GM12891 (cell line): Measurements from ENCODE around the gene EHMT1.

Experiments
- DNase-seq: peaks from one replicate; pipeline ENCODE4 v3.0.0; 2011; ENCODE audit warnings: low spot score; ENCODE audit not compliant: insufficient read length
- FAIRE-seq: peaks from 2 replicates; lab custom pipeline; 2011; peaks lifted over from hg19 to GRCh38; lab: Jason Lieb, UNC
- PAX5 ChIP-seq: IDR thresholded peaks from 2 replicates; pipeline ENCODE4 v1.6.1; 2011; ENCODE audit warnings: low read length, moderate library complexity, mild to moderate bottlenecking; ENCODE audit not compliant: insufficient read depth, severe bottlenecking
- POLR2A ChIP-seq: IDR thresholded peaks from 2 replicates; pipeline ENCODE4 v1.6.1; 2011; ENCODE audit warnings: low read depth, low read length, control low read depth
- POLR2AphosphoS5 ChIP-seq: IDR thresholded peaks from 2 replicates; pipeline ENCODE4 v1.6.1; 2011; ENCODE audit warnings: low read depth, low read length, control low read depth
- POU2F2 ChIP-seq: IDR thresholded peaks from 2 replicates; pipeline ENCODE4 v1.6.1; 2011; ENCODE audit warnings: low read depth, mild to moderate bottlenecking, control low read depth, low read length, moderate library complexity
- SPI1 ChIP-seq: IDR thresholded peaks from 2 replicates; pipeline ENCODE4 v1.6.1; 2011; ENCODE audit warnings: low read depth, low read length, control low read depth
- TAF1 ChIP-seq: IDR thresholded peaks from 2 replicates; pipeline ENCODE4 v1.6.1; 2011; ENCODE audit warnings: low read depth, low read length, control low read depth

EHMT1 gene

DNA sequence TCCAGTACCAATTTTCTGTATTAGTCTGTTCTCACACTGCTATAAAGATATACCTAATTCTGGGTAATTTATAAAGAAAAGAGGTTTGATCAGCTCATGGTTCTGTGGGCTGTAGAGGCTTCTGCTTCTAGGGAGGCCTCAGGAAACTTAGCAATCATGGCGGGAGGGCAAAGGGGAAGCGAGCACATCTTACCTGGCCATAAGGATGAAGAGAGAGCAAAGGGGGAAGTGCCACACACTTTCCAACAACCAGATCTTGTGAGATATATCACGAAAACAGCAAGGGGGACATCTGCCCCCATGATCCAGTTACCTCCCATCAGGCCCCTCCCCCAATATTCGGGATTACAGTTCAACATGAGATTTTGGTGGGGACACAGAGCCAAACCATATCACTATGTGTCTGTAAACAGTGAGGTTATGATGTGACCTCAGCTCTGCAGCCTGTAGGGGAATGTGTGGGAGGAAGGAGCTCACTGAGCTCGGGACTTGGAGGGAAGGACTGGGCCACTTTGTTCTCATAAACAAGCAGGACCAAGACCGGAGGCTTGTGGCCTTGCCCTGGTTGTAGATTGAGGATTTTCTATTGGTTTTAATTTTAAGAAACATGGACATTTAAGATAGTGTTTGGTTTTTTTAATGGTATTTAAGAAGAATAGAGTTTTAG, 85.2 kb downstream of the EHMT1 start:
- TF ChIP-seq SPI1 = peak; percentile 66
- TF ChIP-seq POLR2A = no peak
- FAIRE-seq = peak; percentile 78
- no peak for DNase-seq

DNA sequence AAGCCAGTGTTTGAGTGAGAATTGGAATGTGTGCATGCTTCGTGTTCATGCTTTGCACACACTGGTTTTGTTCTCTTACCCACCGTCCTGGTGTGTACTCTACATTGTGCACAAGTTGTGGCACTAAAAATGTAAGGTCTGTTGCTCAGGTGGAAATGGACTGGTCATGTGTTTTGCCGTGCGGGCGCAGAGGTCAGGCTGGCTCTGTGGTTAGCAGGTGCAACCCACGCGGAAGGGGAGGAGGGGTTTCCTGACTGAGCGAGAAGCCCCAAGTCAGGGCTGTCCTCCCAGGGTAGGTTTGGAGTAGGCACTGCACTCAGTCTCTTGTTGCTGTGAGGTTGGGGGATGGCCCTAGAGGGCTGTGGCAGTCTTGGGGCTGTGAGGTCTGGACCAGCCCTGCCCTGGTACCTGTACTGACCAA, 86.6 kb downstream of the EHMT1 start:
- FAIRE-seq = peak; percentile 94
- DNase-seq = peak; percentile 75

DNA sequence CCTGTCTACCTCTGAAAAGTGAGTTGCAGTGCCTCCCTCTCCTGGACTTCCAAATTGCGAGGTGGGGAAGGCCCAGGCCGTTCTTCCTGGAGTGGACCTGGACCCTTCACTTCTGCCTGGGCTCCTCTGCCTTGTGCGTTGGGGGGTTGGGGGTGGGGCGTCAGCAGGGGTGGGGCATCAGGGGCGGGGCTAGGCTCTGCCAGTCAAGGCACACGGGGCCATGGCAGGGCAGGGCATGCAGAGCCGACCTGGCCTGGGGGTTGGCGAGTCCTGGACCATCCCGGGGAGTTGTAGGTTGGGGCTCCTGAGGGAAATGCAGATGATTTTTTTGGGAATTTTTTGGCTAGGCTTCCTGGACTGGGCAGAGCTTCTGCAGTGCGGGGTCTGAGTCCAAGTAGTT, 87.1 kb downstream of the EHMT1 start:
- TF ChIP-seq POLR2AphosphoS5 (no peak), TAF1 (no peak), POLR2A (no peak), POU2F2 (no peak), PAX5 (no peak), SPI1 (no peak)
- DNase-seq (no peak), FAIRE-seq (no peak)

More for the DNA sequence above, 86.6 kb downstream of the EHMT1 start:
- TF ChIP-seq SPI1 = no peak
- peak; percentile 13 for TF ChIP-seq PAX5
- TF ChIP-seq POLR2AphosphoS5 = 0 out of 2 replicates have a peak, but pooled peaks have one; percentile 44
- TF ChIP-seq POU2F2 = 0 out of 2 replicates have a peak, but pooled peaks have one; percentile 46

DNA sequence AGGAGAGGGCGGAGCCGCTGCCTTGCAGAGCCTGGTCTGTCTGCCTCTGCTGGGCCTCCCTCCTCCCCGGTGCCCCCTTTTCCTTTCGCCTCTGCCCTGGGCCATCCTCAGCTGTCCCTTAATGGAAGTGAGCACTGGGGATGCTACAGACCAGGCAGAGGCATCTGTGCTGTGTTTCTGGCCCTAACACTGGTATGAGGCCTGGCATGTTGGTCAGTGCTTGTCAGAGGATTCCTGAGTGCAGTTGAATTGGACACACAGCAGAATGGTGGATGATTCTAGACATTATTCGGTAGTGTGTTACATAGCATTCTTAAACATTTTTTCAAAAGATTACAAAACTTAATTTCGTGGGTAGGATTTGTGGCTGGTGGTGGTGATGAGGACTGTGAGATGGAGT, 88.6 kb downstream of the EHMT1 start:
- TF ChIP-seq TAF1 = no peak
- TF ChIP-seq POLR2A = no peak
- no peak for TF ChIP-seq POU2F2
- TF ChIP-seq PAX5 = no peak
- no peak for TF ChIP-seq SPI1
- no peak for TF ChIP-seq POLR2AphosphoS5
- DNase-seq = no peak
- FAIRE-seq = no peak

DNA sequence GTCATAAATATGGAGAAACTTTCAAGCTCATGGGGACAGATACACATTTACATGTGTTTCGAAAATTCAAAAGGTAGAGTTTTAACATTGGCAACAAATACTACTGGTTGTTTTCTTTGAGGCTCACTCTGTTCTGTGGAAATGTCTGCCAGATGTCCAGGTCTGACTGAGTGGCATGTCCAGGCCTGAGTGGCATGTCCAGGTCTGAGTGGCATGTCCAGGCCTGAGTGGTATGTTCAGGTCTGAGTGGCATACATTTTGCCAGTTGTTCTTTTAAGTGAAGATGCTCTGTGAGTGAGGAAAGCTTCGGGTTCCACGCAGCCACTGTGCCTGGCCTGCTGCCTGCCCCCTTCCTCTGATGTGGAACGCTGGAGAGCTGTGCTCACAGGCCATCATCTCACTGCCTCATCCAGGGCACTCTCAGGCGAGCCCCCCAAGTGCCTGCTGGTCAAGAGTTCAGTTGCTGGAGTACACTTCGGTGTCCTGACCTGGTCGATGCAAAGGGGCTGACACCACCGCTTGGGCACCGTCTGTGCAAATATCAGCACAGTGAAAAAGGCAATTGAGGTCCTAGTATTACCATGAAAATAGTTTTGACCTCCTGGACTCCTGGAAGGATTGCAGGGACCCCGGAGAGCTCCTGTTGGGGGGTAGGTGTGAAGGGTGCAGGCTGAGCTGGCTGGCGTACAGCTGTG, 89.9 kb downstream of the EHMT1 start:
- FAIRE-seq (no peak), DNase-seq (no peak)
- TF ChIP-seq POU2F2 (no peak), TAF1 (no peak), POLR2AphosphoS5 (no peak), POLR2A (no peak)

DNA sequence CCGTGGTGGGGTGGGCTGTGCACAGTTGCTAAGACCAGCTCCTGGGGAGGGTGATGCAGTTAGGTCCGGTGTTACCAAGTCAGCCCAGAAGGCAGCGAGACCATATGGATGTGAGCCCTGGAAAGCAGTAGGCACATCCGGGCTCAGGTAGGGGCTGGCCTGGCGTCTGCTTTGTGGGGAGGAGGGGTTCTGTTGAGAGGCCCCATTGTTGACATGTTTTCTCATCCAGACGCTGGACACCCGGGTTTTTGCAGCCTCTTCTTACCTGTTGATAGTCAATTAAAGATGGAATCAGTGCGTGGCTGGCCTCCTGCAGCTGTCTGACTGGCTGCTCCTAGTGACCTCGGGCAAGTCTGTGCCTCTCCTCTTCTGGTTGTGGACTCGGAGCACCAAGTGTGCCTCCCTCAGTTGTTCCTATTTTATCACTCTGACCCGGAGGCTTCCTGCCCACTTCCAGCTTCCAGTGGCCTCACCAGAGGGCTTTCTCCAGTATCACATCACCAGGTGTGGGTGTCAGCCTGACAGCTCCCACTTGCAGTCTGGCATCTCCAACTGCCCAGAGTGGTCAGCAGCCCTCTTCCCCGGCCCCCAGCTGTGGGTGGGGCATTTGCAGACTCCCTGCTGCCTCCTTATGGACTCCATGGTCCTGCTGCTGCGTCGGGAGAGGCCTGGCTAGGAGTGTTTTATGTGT, 90.8 kb downstream of the EHMT1 start:
- FAIRE-seq (no peak), DNase-seq (no peak)
- TF ChIP-seq SPI1 = no peak
- TF ChIP-seq POU2F2 = no peak
- no peak for TF ChIP-seq TAF1
- TF ChIP-seq PAX5 = no peak
- TF ChIP-seq POLR2A = no peak
- no peak for TF ChIP-seq POLR2AphosphoS5

DNA sequence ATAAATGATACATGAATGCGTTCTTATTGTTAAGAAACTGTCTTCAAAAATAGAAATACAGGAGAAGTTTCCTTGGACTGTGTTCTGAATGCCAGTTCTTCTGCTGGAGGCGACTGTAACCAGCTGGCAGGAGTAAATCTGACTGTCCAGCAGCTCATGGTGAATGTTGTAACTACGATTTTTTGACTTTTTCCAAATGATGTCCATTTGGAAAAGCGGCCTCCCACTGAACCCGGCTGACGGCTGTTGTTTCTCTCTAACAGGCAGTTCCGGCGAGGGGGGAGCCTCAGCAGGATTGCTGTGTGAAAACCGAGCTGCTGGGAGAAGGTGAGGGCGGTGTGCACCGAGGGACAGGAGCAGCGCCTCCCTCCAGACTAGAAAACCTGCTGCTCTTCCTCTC, 91.9 kb downstream of the EHMT1 start:
- no peak for DNase-seq
- no peak for FAIRE-seq
- TF ChIP-seq PAX5 (no peak), TAF1 (no peak), POU2F2 (no peak), POLR2A (no peak), SPI1 (no peak), POLR2AphosphoS5 (no peak)

DNA sequence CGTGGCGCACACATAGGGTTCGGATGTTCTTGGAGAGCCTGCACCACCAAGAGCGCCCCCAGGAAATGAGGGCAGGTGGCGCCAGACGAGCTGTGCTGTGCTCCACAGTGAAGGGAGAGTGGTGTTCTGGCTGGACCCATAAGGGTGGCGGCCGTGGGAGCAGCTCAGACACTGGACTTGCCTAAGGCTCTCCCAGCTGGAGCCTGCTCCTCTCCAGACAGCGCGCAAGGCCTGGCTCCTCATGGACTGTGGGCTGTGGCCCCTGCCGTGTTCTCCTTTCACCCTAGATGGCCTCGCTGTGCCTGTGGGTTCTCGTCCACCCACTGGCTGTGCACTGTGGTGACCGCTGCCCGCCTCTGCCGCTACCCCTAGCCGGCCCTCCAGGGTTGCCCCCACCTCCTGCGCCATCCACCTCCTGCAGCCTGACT, 92.9 kb downstream of the EHMT1 start:
- no peak for TF ChIP-seq SPI1
- no peak for TF ChIP-seq PAX5
- no peak for TF ChIP-seq POLR2A
- TF ChIP-seq POU2F2 = no peak
- no peak for TF ChIP-seq TAF1
- TF ChIP-seq POLR2AphosphoS5 = no peak
- DNase-seq = no peak
- FAIRE-seq = no peak

DNA sequence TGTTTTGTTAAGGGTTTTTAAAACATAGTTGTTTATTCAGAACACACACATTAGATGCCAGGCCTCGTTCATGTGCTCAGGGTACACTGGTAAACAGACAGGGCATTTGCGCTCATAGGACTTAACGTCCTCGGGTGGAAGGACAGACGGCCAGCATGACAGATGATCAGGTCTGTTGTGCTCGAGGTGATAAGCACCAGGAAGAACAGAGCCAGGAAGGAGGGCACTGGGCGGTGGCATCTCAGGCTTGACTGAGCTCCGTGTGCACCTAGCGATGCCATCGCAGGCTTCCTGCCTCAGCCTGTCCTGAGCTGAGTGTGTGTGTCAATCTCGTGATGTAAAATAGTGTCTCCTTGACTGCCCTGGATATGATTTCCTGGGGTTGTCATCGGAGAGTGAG, 96.5 kb downstream of the EHMT1 start:
- DNase-seq = no peak
- FAIRE-seq = no peak
- no peak for TF ChIP-seq POU2F2
- TF ChIP-seq TAF1 = no peak
- no peak for TF ChIP-seq POLR2A
- TF ChIP-seq SPI1 = no peak
- TF ChIP-seq POLR2AphosphoS5 = no peak
- no peak for TF ChIP-seq PAX5
